ENCODE measurements around the gene EEA1. TPM values are rescaled to one million over a fixed set of nuclear protein-coding genes. Genes with fewer than 3 reads are reported as not detected.

The EEA1 gene
- total RNA-seq, 1 donor from 2014 or later, result 34.4 TPM

GRCh38 chr12:92905811-92906554 lies 23.1 kb downstream of the EEA1 start:
- H3K36me3 ChIP-seq, result no peaks in the 10 kb centered on the region
- intact Hi-C loops (cut with DNase I), result no loop called here

GRCh38 chr12:92905258-92905810 lies 23.8 kb downstream of the EEA1 start:
- peaks cover 5% of the 10 kb centered on the region for H3K9me3 ChIP-seq
- H3K36me3 ChIP-seq, result no peaks in the 10 kb centered on the region
- intact Hi-C loops (cut with DNase I), result no loop called here
- DNase-seq, result no peak
- no peak overlapping the region for H3K27ac ChIP-seq
- TF ChIP-seq CTCF (IDR thresholded peaks at IDR 0.05), result no peak
- peaks cover 7% of the 10 kb centered on the region for H3K4me1 ChIP-seq
- no peak overlapping the region for H3K4me3 ChIP-seq
- no peak for ATAC-seq
- no peaks in the 10 kb centered on the region for H3K27me3 ChIP-seq

More at GRCh38 chr12:92905811-92906554, 23.1 kb downstream of the EEA1 start:
- Histone ChIP-seq H3K4me1 (peaks cover 2% of the 10 kb centered on the region), H3K9me3 (peaks cover 5% of the 10 kb centered on the region), H3K4me3 (no peak overlapping the region), H3K27ac (no peak overlapping the region), H3K27me3 (no peaks in the 10 kb centered on the region)
- DNase-seq (no peak), ATAC-seq (no peak)
- TF ChIP-seq CTCF (IDR thresholded peaks at IDR 0.05), result no peak

- Histone ChIP-seq H3K27me3 (no peaks in the 10 kb centered on the region), H3K4me1 (peaks cover 20% of the 10 kb centered on the region), H3K9me3 (no peaks in the 10 kb centered on the region), H3K4me3 (no peak overlapping the region), H3K36me3 (no peaks in the 10 kb centered on the region), H3K27ac (no peak overlapping the region)
- TF ChIP-seq CTCF (IDR thresholded peaks at IDR 0.05), result no peak
- intact Hi-C loops (cut with DNase I), result no loop called here
- ATAC-seq (no peak), DNase-seq (no peak)
Measured at GRCh38 chr12:92900941-92901340, 28.2 kb downstream of the EEA1 start.

- DNase-seq (no peak), ATAC-seq (peak; percentile 83)
- H3K27ac ChIP-seq, result peak overlapping the region; percentile 67
- intact Hi-C loops (cut with DNase I), result no loop called here
- TF ChIP-seq CTCF (IDR thresholded peaks at IDR 0.05), result no peak
- no peaks in the 10 kb centered on the region for H3K27me3 ChIP-seq
- H3K36me3 ChIP-seq, result no peaks in the 10 kb centered on the region
- no peaks in the 10 kb centered on the region for H3K9me3 ChIP-seq
- no peak overlapping the region for H3K4me3 ChIP-seq
- peaks cover 20% of the 10 kb centered on the region for H3K4me1 ChIP-seq
Measured at GRCh38 chr12:92899386-92900001, 29.6 kb downstream of the EEA1 start.

- DNase-seq, result no peak
- intact Hi-C loops (cut with DNase I), result no loop called here
- TF ChIP-seq CTCF (IDR thresholded peaks at IDR 0.05), result no peak
- H3K4me3 ChIP-seq, result no peak overlapping the region
- H3K27me3 ChIP-seq, result no peaks in the 10 kb centered on the region
- H3K36me3 ChIP-seq, result no peaks in the 10 kb centered on the region
- H3K27ac ChIP-seq, result peak overlapping the region; percentile 67
- H3K9me3 ChIP-seq, result no peaks in the 10 kb centered on the region
- H3K4me1 ChIP-seq, result peaks cover 20% of the 10 kb centered on the region
- no peak for ATAC-seq
Measured at GRCh38 chr12:92898755-92899154, 30.3 kb downstream of the EEA1 start.

All from upper lobe of right lung (tissue), 1 donor.